Measurements from ENCODE around the gene CLSTN1.

Gene CLSTN1

GRCh38 chr1:9823943-9824701 is at the start of gene CLSTN1:
CLSTN1 (minus strand) TSS chr1:9823965; CDS start chr1:9823733, 232 bp downstream.
- Mint-ChIP-seq H3K4me3 (peak within 1 kb of the TSS; percentile 93), H3K36me3 (ENCODE audit: low read depth) (peaks cover 5% of the 10 kb centered on the region), H3K27me3 (peaks cover 15% of the 10 kb centered on the region), H3K4me1 (ENCODE audit: low read depth) (peaks cover 46% of the 10 kb centered on the region), H3K27ac (peak within 1 kb of the TSS; percentile 80), H3K9me3 (no peaks in the 10 kb centered on the region)
- peak; percentile 92 for DNase-seq

GRCh38 chr1:9873385-9873784 is 49.6 kb upstream of the CLSTN1 start:
- Mint-ChIP-seq H3K9me3 (no peaks in the 10 kb centered on the region), H3K36me3 (ENCODE audit: low read depth) (peaks cover 2% of the 10 kb centered on the region), H3K4me1 (ENCODE audit: low read depth) (peaks cover 4% of the 10 kb centered on the region), H3K27ac (no peak overlapping the region), H3K27me3 (no peaks in the 10 kb centered on the region), H3K4me3 (no peak overlapping the region)
- DNase-seq, result no peak

- DNase-seq, result no peak
- Mint-ChIP-seq H3K27ac (no peak overlapping the region), H3K4me3 (no peak overlapping the region), H3K36me3 (ENCODE audit: low read depth) (peaks cover 2% of the 10 kb centered on the region), H3K27me3 (no peaks in the 10 kb centered on the region), H3K9me3 (no peaks in the 10 kb centered on the region), H3K4me1 (ENCODE audit: low read depth) (peaks cover 4% of the 10 kb centered on the region)
Measured at GRCh38 chr1:9872430-9873165, 48.8 kb upstream of the CLSTN1 start.

GRCh38 chr1:9871707-9872425 is 48.1 kb upstream of the CLSTN1 start:
- H3K4me3 Mint-ChIP-seq, result no peak overlapping the region
- DNase-seq, result no peak
- peaks cover 5% of the 10 kb centered on the region for H3K4me1 Mint-ChIP-seq (ENCODE audit: low read depth)
- H3K27me3 Mint-ChIP-seq, result no peaks in the 10 kb centered on the region
- H3K9me3 Mint-ChIP-seq, result no peaks in the 10 kb centered on the region
- H3K36me3 Mint-ChIP-seq (ENCODE audit: low read depth), result peaks cover 2% of the 10 kb centered on the region
- H3K27ac Mint-ChIP-seq, result no peak overlapping the region

GRCh38 chr1:9871021-9871420 is 47.3 kb upstream of the CLSTN1 start:
- no peaks in the 10 kb centered on the region for H3K9me3 Mint-ChIP-seq
- peaks cover 6% of the 10 kb centered on the region for H3K4me1 Mint-ChIP-seq (ENCODE audit: low read depth)
- H3K36me3 Mint-ChIP-seq (ENCODE audit: low read depth), result peaks cover 2% of the 10 kb centered on the region
- DNase-seq, result no peak
- H3K27me3 Mint-ChIP-seq, result no peaks in the 10 kb centered on the region
- no peak overlapping the region for H3K4me3 Mint-ChIP-seq
- H3K27ac Mint-ChIP-seq, result no peak overlapping the region

GRCh38 chr1:9870572-9870971 is 46.8 kb upstream of the CLSTN1 start:
- Mint-ChIP-seq H3K4me1 (ENCODE audit: low read depth) (peaks cover 6% of the 10 kb centered on the region), H3K36me3 (ENCODE audit: low read depth) (peaks cover 2% of the 10 kb centered on the region), H3K27ac (no peak overlapping the region), H3K27me3 (no peaks in the 10 kb centered on the region), H3K9me3 (no peaks in the 10 kb centered on the region), H3K4me3 (no peak overlapping the region)
- DNase-seq, result no peak

GRCh38 chr1:9869831-9870251 is 46.1 kb upstream of the CLSTN1 start:
- no peak for DNase-seq
- Mint-ChIP-seq H3K36me3 (ENCODE audit: low read depth) (peaks cover 2% of the 10 kb centered on the region), H3K27ac (no peak overlapping the region), H3K27me3 (no peaks in the 10 kb centered on the region), H3K9me3 (no peaks in the 10 kb centered on the region), H3K4me1 (ENCODE audit: low read depth) (peaks cover 2% of the 10 kb centered on the region), H3K4me3 (no peak overlapping the region)

- peaks cover 2% of the 10 kb centered on the region for H3K4me1 Mint-ChIP-seq (ENCODE audit: low read depth)
- H3K4me3 Mint-ChIP-seq, result no peak overlapping the region
- H3K27ac Mint-ChIP-seq, result no peak overlapping the region
- H3K9me3 Mint-ChIP-seq, result no peaks in the 10 kb centered on the region
- DNase-seq, result no peak
- peaks cover 2% of the 10 kb centered on the region for H3K36me3 Mint-ChIP-seq (ENCODE audit: low read depth)
- H3K27me3 Mint-ChIP-seq, result no peaks in the 10 kb centered on the region
Measured at GRCh38 chr1:9868244-9868590, 44.5 kb upstream of the CLSTN1 start.

GRCh38 chr1:9867408-9868243 is 43.9 kb upstream of the CLSTN1 start:
- Mint-ChIP-seq H3K27me3 (no peaks in the 10 kb centered on the region), H3K9me3 (no peaks in the 10 kb centered on the region), H3K36me3 (ENCODE audit: low read depth) (peaks cover 2% of the 10 kb centered on the region), H3K4me1 (ENCODE audit: low read depth) (peaks cover 2% of the 10 kb centered on the region), H3K27ac (no peak overlapping the region), H3K4me3 (no peak overlapping the region)
- peak; percentile 93 for DNase-seq

- H3K9me3 Mint-ChIP-seq, result no peaks in the 10 kb centered on the region
- H3K27me3 Mint-ChIP-seq, result no peaks in the 10 kb centered on the region
- peaks cover 2% of the 10 kb centered on the region for H3K36me3 Mint-ChIP-seq (ENCODE audit: low read depth)
- DNase-seq, result no peak
- H3K4me1 Mint-ChIP-seq (ENCODE audit: low read depth), result peaks cover 2% of the 10 kb centered on the region
- peak overlapping the region; percentile 57 for H3K27ac Mint-ChIP-seq
- H3K4me3 Mint-ChIP-seq, result no peak overlapping the region
Measured at GRCh38 chr1:9866836-9867235, 43.1 kb upstream of the CLSTN1 start.

GRCh38 chr1:9865724-9866123 is 42.0 kb upstream of the CLSTN1 start:
- no peak overlapping the region for H3K27ac Mint-ChIP-seq
- H3K36me3 Mint-ChIP-seq (ENCODE audit: low read depth), result peaks cover 2% of the 10 kb centered on the region
- no peak overlapping the region for H3K4me3 Mint-ChIP-seq
- H3K4me1 Mint-ChIP-seq (ENCODE audit: low read depth), result peaks cover 2% of the 10 kb centered on the region
- DNase-seq, result no peak
- no peaks in the 10 kb centered on the region for H3K27me3 Mint-ChIP-seq
- H3K9me3 Mint-ChIP-seq, result no peaks in the 10 kb centered on the region

- Mint-ChIP-seq H3K4me3 (no peak overlapping the region), H3K4me1 (ENCODE audit: low read depth) (peaks cover 8% of the 10 kb centered on the region), H3K36me3 (ENCODE audit: low read depth) (no peaks in the 10 kb centered on the region), H3K27ac (no peak overlapping the region), H3K27me3 (no peaks in the 10 kb centered on the region), H3K9me3 (no peaks in the 10 kb centered on the region)
- DNase-seq, result no peak
Measured at GRCh38 chr1:9863371-9863770, 39.6 kb upstream of the CLSTN1 start.

GRCh38 chr1:9861360-9861759 is 37.6 kb upstream of the CLSTN1 start:
- no peaks in the 10 kb centered on the region for H3K36me3 Mint-ChIP-seq (ENCODE audit: low read depth)
- no peaks in the 10 kb centered on the region for H3K27me3 Mint-ChIP-seq
- DNase-seq, result no peak
- H3K4me1 Mint-ChIP-seq (ENCODE audit: low read depth), result peaks cover 8% of the 10 kb centered on the region
- H3K4me3 Mint-ChIP-seq, result no peak overlapping the region
- H3K9me3 Mint-ChIP-seq, result no peaks in the 10 kb centered on the region
- no peak overlapping the region for H3K27ac Mint-ChIP-seq

GRCh38 chr1:9860887-9861286 is 37.1 kb upstream of the CLSTN1 start:
- no peak overlapping the region for H3K27ac Mint-ChIP-seq
- H3K9me3 Mint-ChIP-seq, result no peaks in the 10 kb centered on the region
- H3K4me1 Mint-ChIP-seq (ENCODE audit: low read depth), result peaks cover 8% of the 10 kb centered on the region
- no peaks in the 10 kb centered on the region for H3K36me3 Mint-ChIP-seq (ENCODE audit: low read depth)
- no peaks in the 10 kb centered on the region for H3K27me3 Mint-ChIP-seq
- DNase-seq, result no peak
- H3K4me3 Mint-ChIP-seq, result no peak overlapping the region
